Caco-2 (cell line): ENCODE results near the gene SORBS1. TPM values are rescaled to one million over a fixed set of nuclear protein-coding genes. Genes with fewer than 3 reads are reported as not detected.
A peak's percentile ranks its signal among the peaks of the same experiment; 100 is the strongest.

ENCODE experiments used
- BruUV-seq: library from RNA; stranded (reverse); fragments of 400-500 nt; replicated peaks from 2 replicates; lab custom pipeline; 2021; lab: Mats Ljungman, UMichigan
- CTCF ChIA-PET: fragments of 300-600 bp; sonication (Branson Sonifier 250); formaldehyde crosslinking; loops from one replicate; lab custom pipeline; 2022; ENCODE audit warnings: antibody characterized with exemption; lab: Charles Lee
- POLR2A ChIA-PET: fragments of 300-600 bp; sonication (Branson Sonifier 250); formaldehyde crosslinking; loops from one replicate; lab custom pipeline; 2022; ENCODE audit warnings: antibody characterized with exemption; lab: Charles Lee
- DNase-seq, 2 experiments: peaks; one replicate each; pipeline versions ENCODE4 v3.0.0 to v3.0.0-alpha.2; 2020 to 2022
- H3K27me3 ChIP-seq: replicated peaks from 2 replicates; pipeline ENCODE4 v1.6.0; 2011; ENCODE audit warnings: low read length; ENCODE audit not compliant: control insufficient read depth, insufficient read depth
- H3K36me3 ChIP-seq: 2 replicates; pipeline ENCODE4 v1.5.1; 2011; ENCODE audit warnings: low read length; ENCODE audit not compliant: control insufficient read depth, insufficient read depth
- H3K4me1 ChIP-seq: fragments of 250-450 bp; sonication (Bioruptor Pico); 2 replicates; pipeline ENCODE4 v1.5.1; 2020; ENCODE audit warnings: mild to moderate bottlenecking
- H3K4me3 ChIP-seq: 2 replicates; pipeline ENCODE4 v1.5.1; 2011; ENCODE audit warnings: low read depth, mild to moderate bottlenecking, control low read depth, low read length
- H3K9me3 ChIP-seq: fragments of 250-450 bp; sonication (Bioruptor Pico); 2 replicates; pipeline ENCODE4 v1.5.1; 2020; ENCODE audit warnings: mild to moderate bottlenecking, moderate library complexity
- H3K27ac Mint-ChIP-seq: one replicate; pipeline ENCODE4 v1.8.0; 2022; ENCODE audit warnings: mixed read lengths; ENCODE audit not compliant: unreplicated experiment
- H3K27me3 Mint-ChIP-seq: one replicate; pipeline ENCODE4 v1.8.0; 2022; ENCODE audit warnings: mixed read lengths; ENCODE audit not compliant: insufficient read depth, unreplicated experiment
- H3K36me3 Mint-ChIP-seq: one replicate; pipeline ENCODE4 v1.8.0; 2022; ENCODE audit warnings: mild to moderate bottlenecking, mixed read lengths; ENCODE audit not compliant: insufficient read depth, unreplicated experiment
- H3K4me1 Mint-ChIP-seq: one replicate; pipeline ENCODE4 v1.8.0; 2022; ENCODE audit warnings: low read depth, mixed read lengths; ENCODE audit not compliant: unreplicated experiment
- H3K4me3 Mint-ChIP-seq: one replicate; pipeline ENCODE4 v1.8.0; 2022; ENCODE audit warnings: mild to moderate bottlenecking, moderate library complexity, mixed read lengths; ENCODE audit not compliant: unreplicated experiment
- H3K9me3 Mint-ChIP-seq: one replicate; pipeline ENCODE4 v1.8.0; 2022; ENCODE audit warnings: mixed read lengths; ENCODE audit not compliant: unreplicated experiment
- intact Hi-C: fragments of 100-400 bp; cut with micrococcal nuclease; formaldehyde crosslinking; loops from one replicate; pipeline ENCODE4 v1.10.0; 2022; ENCODE audit not compliant: unreplicated experiment
- total RNA-seq: library from RNA; stranded (reverse); gene quantifications from 2 replicates; pipeline ENCODE4 v1.2.3, GENCODE V29; 2022
- TF ChIP-seq, protein P1 (sequence below), 2 experiments: fragments of 200-600 bp in 1 of 2; IDR thresholded peaks; 1 replicate in 1 of 2; 2 replicates in 1 of 2; pipeline versions ENCODE4 v1.5.1 to v1.8.0; 2011 to 2022; ENCODE audit warnings: antibody characterized with exemption in 1 of 2, control low read depth in 1 of 2, inconsistent platforms in 1 of 2, low read depth in 1 of 2, low read length in 1 of 2, mild to moderate bottlenecking in 1 of 2, moderate library complexity in 1 of 2; ENCODE audit not compliant: insufficient read depth in 1 of 2, severe bottlenecking in 1 of 2, unreplicated experiment in 1 of 2

Gene SORBS1
- total RNA-seq, 1 experiment from 2014 or later, result 39.3 TPM

GRCh38 chr10:95279042-95279820 is 281.9 kb downstream of the SORBS1 start:
- H3K4me3 Mint-ChIP-seq, result no peak overlapping the region
- TF ChIP-seq, protein P1, sequence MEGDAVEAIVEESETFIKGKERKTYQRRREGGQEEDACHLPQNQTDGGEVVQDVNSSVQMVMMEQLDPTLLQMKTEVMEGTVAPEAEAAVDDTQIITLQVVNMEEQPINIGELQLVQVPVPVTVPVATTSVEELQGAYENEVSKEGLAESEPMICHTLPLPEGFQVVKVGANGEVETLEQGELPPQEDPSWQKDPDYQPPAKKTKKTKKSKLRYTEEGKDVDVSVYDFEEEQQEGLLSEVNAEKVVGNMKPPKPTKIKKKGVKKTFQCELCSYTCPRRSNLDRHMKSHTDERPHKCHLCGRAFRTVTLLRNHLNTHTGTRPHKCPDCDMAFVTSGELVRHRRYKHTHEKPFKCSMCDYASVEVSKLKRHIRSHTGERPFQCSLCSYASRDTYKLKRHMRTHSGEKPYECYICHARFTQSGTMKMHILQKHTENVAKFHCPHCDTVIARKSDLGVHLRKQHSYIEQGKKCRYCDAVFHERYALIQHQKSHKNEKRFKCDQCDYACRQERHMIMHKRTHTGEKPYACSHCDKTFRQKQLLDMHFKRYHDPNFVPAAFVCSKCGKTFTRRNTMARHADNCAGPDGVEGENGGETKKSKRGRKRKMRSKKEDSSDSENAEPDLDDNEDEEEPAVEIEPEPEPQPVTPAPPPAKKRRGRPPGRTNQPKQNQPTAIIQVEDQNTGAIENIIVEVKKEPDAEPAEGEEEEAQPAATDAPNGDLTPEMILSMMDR (IDR thresholded peaks at IDR 0.05; ENCODE audit: insufficient read depth in 1 of 2, low read depth in 1 of 2, low read length in 1 of 2, severe bottlenecking in 1 of 2, unreplicated experiment in 1 of 2), result no peak
- H3K9me3 Mint-ChIP-seq, result no peaks in the 10 kb centered on the region
- H3K36me3 Mint-ChIP-seq, result peaks cover 54% of the 10 kb centered on the region
- DNase-seq, result no peak
- ChIA-PET CTCF (interaction anchor here (1.0 to 1.2 kb wide), 2 partner anchors 33 to 84 kb away, joined by 3 read pairs; no protein-coding TSS in a partner anchor), POLR2A (no interaction called here)
- Histone ChIP-seq H3K4me3 (no peak overlapping the region), H3K4me1 (peaks cover 92% of the 10 kb centered on the region), H3K27me3 (no peaks in the 10 kb centered on the region), H3K36me3 (no peaks in the 10 kb centered on the region; the same call in 1 of the 2 replicates), H3K9me3 (no peaks in the 10 kb centered on the region)
- BruUV-seq, result no TSS peak
- H3K4me1 Mint-ChIP-seq, result peaks cover 63% of the 10 kb centered on the region
- intact Hi-C loops, result no loop called here
- H3K27me3 Mint-ChIP-seq, result no peaks in the 10 kb centered on the region
- H3K27ac Mint-ChIP-seq, result peak overlapping the region; percentile 79

DNA sequence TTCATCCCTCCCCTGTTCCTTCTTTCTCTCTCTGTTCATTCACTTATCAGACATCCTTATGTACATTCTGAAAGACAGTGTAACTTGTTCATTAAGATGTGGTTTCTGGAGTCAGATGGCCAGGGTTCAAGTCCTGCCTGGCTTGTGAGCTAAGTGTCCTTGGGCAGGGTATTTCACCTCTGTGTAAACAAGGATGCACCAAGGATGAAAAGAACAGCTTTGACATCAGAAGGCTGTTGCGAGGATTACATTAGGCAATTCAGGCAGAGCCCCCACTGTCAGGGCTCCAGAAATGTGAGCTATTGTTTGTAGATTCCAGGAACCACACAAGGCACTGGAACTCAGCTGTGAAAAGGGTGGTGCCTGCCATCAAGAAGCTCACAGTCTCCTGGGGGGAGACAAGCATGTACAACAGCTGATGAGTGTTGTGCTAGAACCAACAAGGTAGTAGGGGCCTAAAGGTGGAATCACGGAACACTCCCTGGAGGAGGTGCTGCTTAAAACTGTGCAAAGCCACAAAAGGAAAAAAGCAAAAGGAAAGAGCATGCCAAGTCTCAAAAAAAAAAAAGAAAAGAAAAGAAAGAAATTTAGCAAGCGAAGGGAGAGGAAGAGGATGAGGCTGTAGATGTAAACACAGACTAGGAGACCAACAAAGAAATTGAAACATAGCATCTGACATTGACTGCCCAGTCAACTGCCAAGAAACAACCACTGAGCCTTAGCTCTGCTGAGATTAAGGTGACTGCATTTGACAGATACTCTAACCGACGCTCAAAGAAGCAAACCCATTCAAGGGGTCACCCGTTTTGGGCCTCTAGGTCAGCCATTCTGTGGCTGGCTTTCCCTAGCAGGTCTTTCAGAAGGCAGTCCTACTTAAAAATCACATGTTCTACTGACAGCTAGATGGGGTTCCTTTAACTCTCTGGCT is 282.8 kb downstream of the SORBS1 start:
- no peaks in the 10 kb centered on the region for H3K27me3 Mint-ChIP-seq
- H3K36me3 Mint-ChIP-seq, result peaks cover 54% of the 10 kb centered on the region
- no peak overlapping the region for H3K4me3 ChIP-seq
- TF ChIP-seq, protein P1 (IDR thresholded peaks at IDR 0.05; ENCODE audit: insufficient read depth in 1 of 2, low read depth in 1 of 2, low read length in 1 of 2, severe bottlenecking in 1 of 2, unreplicated experiment in 1 of 2), result no peak
- no peaks in the 10 kb centered on the region for H3K27me3 ChIP-seq
- H3K4me1 ChIP-seq, result peaks cover 94% of the 10 kb centered on the region
- intact Hi-C loops, result no loop called here
- no peaks in the 10 kb centered on the region; the same call in 1 of the 2 replicates for H3K36me3 ChIP-seq
- peak overlapping the region; percentile 79 for H3K27ac Mint-ChIP-seq
- ChIA-PET CTCF (interaction anchor here (0.7 to 1.2 kb wide), 4 partner anchors 26 to 85 kb away, joined by 3 read pairs; no protein-coding TSS in a partner anchor), POLR2A (interaction anchor here (1.1 to 1.3 kb wide), 2 partner anchors 11 to 69 kb away, joined by 3 to 6 read pairs; no protein-coding TSS in a partner anchor)
- peaks cover 63% of the 10 kb centered on the region for H3K4me1 Mint-ChIP-seq
- no peaks in the 10 kb centered on the region for H3K9me3 ChIP-seq
- BruUV-seq, result no TSS peak
- H3K9me3 Mint-ChIP-seq, result no peaks in the 10 kb centered on the region
- no peak overlapping the region for H3K4me3 Mint-ChIP-seq
- peak in 1 of 2 experiments; percentile 23 for DNase-seq

DNA sequence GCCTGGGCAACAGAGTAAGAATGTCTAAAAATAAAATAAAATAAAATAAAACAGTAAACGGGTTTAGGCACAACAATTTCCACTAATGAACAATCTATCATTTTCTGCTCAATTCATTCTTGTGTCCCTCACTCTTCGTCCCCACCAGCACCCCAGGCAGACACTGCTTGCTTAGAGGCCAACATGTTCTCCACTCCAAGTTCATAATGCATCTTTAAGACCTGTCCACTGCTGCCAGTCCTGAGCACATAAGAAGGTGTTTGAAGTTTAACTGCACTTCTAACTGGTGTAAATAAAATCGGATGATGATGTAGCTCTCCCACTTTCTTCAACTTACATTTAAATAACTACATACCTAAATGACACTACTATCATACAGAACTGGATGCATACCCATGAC is 283.6 kb downstream of the SORBS1 start:
- Mint-ChIP-seq H3K9me3 (no peaks in the 10 kb centered on the region), H3K4me3 (no peak overlapping the region), H3K27ac (peak overlapping the region; percentile 79), H3K4me1 (peaks cover 69% of the 10 kb centered on the region), H3K36me3 (peaks cover 54% of the 10 kb centered on the region), H3K27me3 (no peaks in the 10 kb centered on the region)
- DNase-seq, result no peak
- H3K4me3 ChIP-seq, result no peak overlapping the region
- TF ChIP-seq, protein P1 (IDR thresholded peaks at IDR 0.05; ENCODE audit: insufficient read depth in 1 of 2, low read depth in 1 of 2, low read length in 1 of 2, severe bottlenecking in 1 of 2, unreplicated experiment in 1 of 2), result no peak
- no peaks in the 10 kb centered on the region; the same call in 1 of the 2 replicates for H3K36me3 ChIP-seq
- peaks cover 95% of the 10 kb centered on the region for H3K4me1 ChIP-seq
- POLR2A ChIA-PET, result interaction anchor here (1.1 to 1.3 kb wide), 2 partner anchors 12 to 70 kb away, joined by 3 to 6 read pairs; no protein-coding TSS in a partner anchor
- H3K27me3 ChIP-seq, result no peaks in the 10 kb centered on the region
- no TSS peak for BruUV-seq
- H3K9me3 ChIP-seq, result no peaks in the 10 kb centered on the region
- CTCF ChIA-PET, result interaction anchor here (1.0 to 1.2 kb wide), 2 partner anchors 27 to 86 kb away, joined by 3 read pairs; no protein-coding TSS in a partner anchor
- intact Hi-C loops, result no loop called here
